H1 (cell line): ENCODE data around the gene NAPA. TPM values are rescaled to one million over a fixed set of nuclear protein-coding genes. Genes with fewer than 3 reads are reported as not detected.

ENCODE experiments used
- FOSL1 ChIP-seq: IDR thresholded peaks from 2 replicates; pipeline ENCODE4 v1.6.1; 2011; ENCODE audit warnings: mild to moderate bottlenecking, low read depth, low read length, moderate library complexity; ENCODE audit not compliant: insufficient read depth
- JUN ChIP-seq: IDR thresholded peaks from 2 replicates; pipeline ENCODE4 v1.6.1; 2011; ENCODE audit warnings: low read depth, mild to moderate bottlenecking, improper control_type of control experiment, low read length
- POLR2AphosphoS5 ChIP-seq: IDR thresholded peaks from 2 replicates; pipeline ENCODE4 v1.6.1; 2011; ENCODE audit warnings: low read depth, low read length
- polyA plus RNA-seq, 7 experiments: library from polyadenylated mRNA; depleted of rRNA in 3 of 7; stranded (reverse) in 5 of 7; unstranded in 2 of 7; fragments of >200 nt in 5 of 7; fragments of 200-250 nt in 2 of 7; gene quantifications; 1 replicate in 5 of 7; 2 replicates in 1 of 7; 4 replicates in 1 of 7; pipeline versions ENCODE4 v1.2.1 to v1.2.3, GENCODE V29; 2011 to 2013; ENCODE audit warnings: missing spikeins in 2 of 7, mixed read lengths in 2 of 7
- total RNA-seq: library from RNA; stranded (reverse); fragmentation: NEBNext Ultra II Directional; extraction: Animal tissue kit (Norgen Biotek cat#: 25700); gene quantifications from 2 replicates; pipeline ENCODE4 v1.2.1, GENCODE V29; 2021

Gene NAPA
- total and polyA plus RNA-seq, 2 of the 8 experiments (the other 6 are each of a cell fraction or from before 2014, with no cell fraction given): 58.5 to 78.2 TPM

- TF ChIP-seq FOSL1 (no peak), JUN (no peak), POLR2AphosphoS5 (no peak)
Observed at GRCh38 chr19:47492137-47492533, 22.7 kb downstream of the NAPA start (continued).
